ENCODE measurements around the gene P4HA2.

The P4HA2 gene

DNA sequence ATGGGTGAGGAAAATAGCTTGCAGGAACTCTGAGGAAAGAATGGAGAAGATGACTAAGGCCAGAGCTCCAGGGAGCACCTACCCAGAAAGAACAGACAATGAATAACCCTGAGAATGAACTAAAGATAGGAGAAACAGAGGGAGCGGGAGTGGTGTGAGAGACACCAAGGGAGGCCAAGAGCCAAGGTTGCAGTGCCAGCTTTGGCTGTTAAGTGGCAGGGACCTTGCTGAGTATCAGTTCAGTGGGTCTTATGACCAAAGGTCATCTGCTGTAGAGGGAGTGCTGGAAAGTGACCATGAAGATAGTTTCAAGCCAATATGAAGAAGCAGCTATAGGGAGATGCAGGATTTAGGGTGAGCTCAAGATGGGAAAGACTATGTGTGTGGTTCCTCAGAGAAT lies 16.7 kb downstream of the P4HA2 start:
- TF ChIP-seq, protein P1, sequence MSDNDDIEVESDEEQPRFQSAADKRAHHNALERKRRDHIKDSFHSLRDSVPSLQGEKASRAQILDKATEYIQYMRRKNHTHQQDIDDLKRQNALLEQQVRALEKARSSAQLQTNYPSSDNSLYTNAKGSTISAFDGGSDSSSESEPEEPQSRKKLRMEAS (IDR thresholded peaks at IDR 0.05): no peak
- TF ChIP-seq, protein P2, sequence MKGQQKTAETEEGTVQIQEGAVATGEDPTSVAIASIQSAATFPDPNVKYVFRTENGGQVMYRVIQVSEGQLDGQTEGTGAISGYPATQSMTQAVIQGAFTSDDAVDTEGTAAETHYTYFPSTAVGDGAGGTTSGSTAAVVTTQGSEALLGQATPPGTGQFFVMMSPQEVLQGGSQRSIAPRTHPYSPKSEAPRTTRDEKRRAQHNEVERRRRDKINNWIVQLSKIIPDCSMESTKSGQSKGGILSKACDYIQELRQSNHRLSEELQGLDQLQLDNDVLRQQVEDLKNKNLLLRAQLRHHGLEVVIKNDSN (IDR thresholded peaks at IDR 0.05): no peak
- no peak for TF ChIP-seq EGR1 (IDR thresholded peaks at IDR 0.05)

DNA sequence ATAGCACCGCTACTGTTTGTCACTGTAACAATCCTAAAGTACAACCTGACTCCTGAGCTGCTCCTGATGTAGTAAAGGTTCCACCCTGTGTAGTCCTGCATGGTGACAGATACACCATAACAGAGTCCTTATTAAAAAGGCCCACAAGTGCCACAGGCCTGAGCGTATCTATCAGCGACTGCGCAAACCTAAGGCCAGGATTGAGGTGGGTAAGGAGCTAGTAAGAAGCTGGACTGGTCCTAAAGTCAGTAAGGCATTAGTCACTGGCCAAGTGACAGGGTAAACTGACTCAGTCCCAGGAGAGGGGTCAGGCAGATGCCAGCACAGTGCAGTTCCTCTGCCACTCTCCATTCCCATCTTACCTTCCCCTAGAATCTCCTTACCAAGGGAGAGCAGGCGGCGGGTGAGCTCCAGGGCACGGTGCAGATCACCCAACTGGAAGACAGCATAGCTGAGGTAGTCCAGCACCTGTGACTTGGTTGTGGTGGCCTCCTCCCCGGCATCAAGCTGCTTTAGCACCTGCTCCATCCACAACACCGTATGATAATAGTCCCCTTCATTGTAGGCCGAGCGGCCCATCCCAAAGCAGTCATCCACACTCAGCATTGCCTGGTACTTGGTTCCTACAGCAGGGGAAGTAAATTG lies 17.6 kb downstream of the P4HA2 start:
- TF ChIP-seq FOXM1 (IDR thresholded peaks at IDR 0.05; ENCODE audit: borderline replicate concordance, low read depth): no peak
- TF ChIP-seq EP300 (IDR thresholded peaks at IDR 0.05; ENCODE audit: borderline replicate concordance): no peak
- TF ChIP-seq, protein P1 (IDR thresholded peaks at IDR 0.05): no peak
- no peak for TF ChIP-seq ZBTB7A (IDR thresholded peaks at IDR 0.05; ENCODE audit: low read depth)
- TF ChIP-seq YY1 (IDR thresholded peaks at IDR 0.05; ENCODE audit: low read depth): no peak
- no peak for TF ChIP-seq EGR1 (IDR thresholded peaks at IDR 0.05)
- TF ChIP-seq, protein P2 (IDR thresholded peaks at IDR 0.05): no peak
- no peak for TF ChIP-seq CREB1 (IDR thresholded peaks at IDR 0.05; ENCODE audit: low read depth)
- TF ChIP-seq RAD21 (IDR thresholded peaks at IDR 0.05; ENCODE audit: low read depth): no peak
- TF ChIP-seq CEBPB (IDR thresholded peaks at IDR 0.05): no peak
- TF ChIP-seq, protein P3, sequence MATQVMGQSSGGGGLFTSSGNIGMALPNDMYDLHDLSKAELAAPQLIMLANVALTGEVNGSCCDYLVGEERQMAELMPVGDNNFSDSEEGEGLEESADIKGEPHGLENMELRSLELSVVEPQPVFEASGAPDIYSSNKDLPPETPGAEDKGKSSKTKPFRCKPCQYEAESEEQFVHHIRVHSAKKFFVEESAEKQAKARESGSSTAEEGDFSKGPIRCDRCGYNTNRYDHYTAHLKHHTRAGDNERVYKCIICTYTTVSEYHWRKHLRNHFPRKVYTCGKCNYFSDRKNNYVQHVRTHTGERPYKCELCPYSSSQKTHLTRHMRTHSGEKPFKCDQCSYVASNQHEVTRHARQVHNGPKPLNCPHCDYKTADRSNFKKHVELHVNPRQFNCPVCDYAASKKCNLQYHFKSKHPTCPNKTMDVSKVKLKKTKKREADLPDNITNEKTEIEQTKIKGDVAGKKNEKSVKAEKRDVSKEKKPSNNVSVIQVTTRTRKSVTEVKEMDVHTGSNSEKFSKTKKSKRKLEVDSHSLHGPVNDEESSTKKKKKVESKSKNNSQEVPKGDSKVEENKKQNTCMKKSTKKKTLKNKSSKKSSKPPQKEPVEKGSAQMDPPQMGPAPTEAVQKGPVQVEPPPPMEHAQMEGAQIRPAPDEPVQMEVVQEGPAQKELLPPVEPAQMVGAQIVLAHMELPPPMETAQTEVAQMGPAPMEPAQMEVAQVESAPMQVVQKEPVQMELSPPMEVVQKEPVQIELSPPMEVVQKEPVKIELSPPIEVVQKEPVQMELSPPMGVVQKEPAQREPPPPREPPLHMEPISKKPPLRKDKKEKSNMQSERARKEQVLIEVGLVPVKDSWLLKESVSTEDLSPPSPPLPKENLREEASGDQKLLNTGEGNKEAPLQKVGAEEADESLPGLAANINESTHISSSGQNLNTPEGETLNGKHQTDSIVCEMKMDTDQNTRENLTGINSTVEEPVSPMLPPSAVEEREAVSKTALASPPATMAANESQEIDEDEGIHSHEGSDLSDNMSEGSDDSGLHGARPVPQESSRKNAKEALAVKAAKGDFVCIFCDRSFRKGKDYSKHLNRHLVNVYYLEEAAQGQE (IDR thresholded peaks at IDR 0.05; ENCODE audit: low read depth): no peak
- TF ChIP-seq TEAD4 (IDR thresholded peaks at IDR 0.05): no peak
- TF ChIP-seq TAF1 (IDR thresholded peaks at IDR 0.05; ENCODE audit: low read depth): no peak
- no peak for TF ChIP-seq TCF12 (IDR thresholded peaks at IDR 0.05; ENCODE audit: low read depth)

DNA sequence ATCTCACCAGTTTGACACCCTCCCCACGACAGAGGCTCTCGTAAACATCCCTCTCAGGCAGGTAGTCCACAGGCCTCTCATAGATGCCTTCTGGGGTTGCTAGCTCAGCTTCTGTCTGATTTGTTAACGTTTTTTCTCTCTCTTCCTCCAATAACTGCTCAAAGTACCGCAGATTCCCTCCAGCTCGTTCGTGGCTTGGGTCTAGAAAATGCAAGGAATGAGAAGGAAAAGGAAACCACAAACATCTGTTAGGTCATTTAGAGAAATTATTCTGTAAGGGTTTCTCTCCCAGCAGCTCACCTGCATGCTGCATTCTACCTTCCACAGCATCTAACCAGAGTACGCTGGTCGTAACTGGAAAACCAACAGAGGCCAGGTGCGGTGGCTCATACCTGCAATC lies 18.5 kb downstream of the P4HA2 start:
- no peak for TF ChIP-seq EGR1 (IDR thresholded peaks at IDR 0.05)
- TF ChIP-seq, protein P2 (IDR thresholded peaks at IDR 0.05): no peak
- TF ChIP-seq, protein P3 (IDR thresholded peaks at IDR 0.05; ENCODE audit: low read depth): no peak
- no peak for TF ChIP-seq CREB1 (IDR thresholded peaks at IDR 0.05; ENCODE audit: low read depth)
- TF ChIP-seq NFIC (IDR thresholded peaks at IDR 0.05): no peak
- TF ChIP-seq TAF1 (IDR thresholded peaks at IDR 0.05; ENCODE audit: low read depth): no peak
- TF ChIP-seq YY1 (IDR thresholded peaks at IDR 0.05; ENCODE audit: low read depth): no peak

DNA sequence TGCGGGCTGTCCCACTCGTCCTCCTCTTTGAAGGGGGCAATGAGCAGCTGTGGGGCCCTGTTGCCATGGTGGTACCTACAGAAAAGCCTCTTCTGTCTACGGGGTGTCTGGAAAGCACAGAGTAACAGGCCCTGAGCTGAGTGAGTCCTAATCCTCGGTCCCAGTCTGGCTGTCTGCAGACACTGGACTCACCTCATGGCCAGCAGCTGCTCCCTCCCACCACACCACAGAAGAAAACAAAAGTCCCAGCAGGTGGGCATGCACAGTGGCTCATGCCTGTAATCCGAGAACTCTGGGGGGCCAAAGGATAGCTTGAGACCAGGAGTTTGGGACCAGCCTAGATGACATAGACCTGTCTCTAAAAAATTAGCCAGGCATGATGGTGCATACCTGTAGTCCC lies 19.9 kb downstream of the P4HA2 start:
- TF ChIP-seq EP300 (IDR thresholded peaks at IDR 0.05; ENCODE audit: borderline replicate concordance) (no peak), TCF12 (IDR thresholded peaks at IDR 0.05; ENCODE audit: low read depth) (no peak), ZBTB7A (IDR thresholded peaks at IDR 0.05; ENCODE audit: low read depth) (no peak), CEBPB (IDR thresholded peaks at IDR 0.05) (no peak), FOXM1 (IDR thresholded peaks at IDR 0.05; ENCODE audit: borderline replicate concordance, low read depth) (no peak), TEAD4 (IDR thresholded peaks at IDR 0.05) (no peak)
- TF ChIP-seq, protein P3 (IDR thresholded peaks at IDR 0.05; ENCODE audit: low read depth): no peak
- TF ChIP-seq, protein P1 (IDR thresholded peaks at IDR 0.05): no peak

All from Ishikawa (cell line).